NCI-H128 (cell line): Measurements from ENCODE around the gene ZNF492.
"Not testable (repeated sequence)": the region's sequence is repeated elsewhere in the genome, so short reads cannot be mapped to it uniquely, and the experiment has no call there.

Experiments used
- DNase-seq: peaks from one replicate; lab custom pipeline; 2025; ENCODE audit not compliant: unreplicated experiment; lab: John Stamatoyannopoulos, UW

Gene ZNF492

GRCh38 chr19:22633706-22634449 lies at the start of gene ZNF492:
ZNF492 (plus strand) TSS chr19:22634324; CDS start chr19:22653400, 19,076 bp downstream.
- DNase-seq = not testable (repeated sequence)

- no peak for DNase-seq
These were observed 38.7 kb upstream of the ZNF492 start for GRCh38 chr19:22595422-22595821.

GRCh38 chr19:22595918-22596341 lies 38.2 kb upstream of the ZNF492 start:
- DNase-seq = no peak

- DNase-seq = no peak
These were observed 33.2 kb upstream of the ZNF492 start for GRCh38 chr19:22600690-22601648.

- DNase-seq = no peak
These were observed 32.1 kb upstream of the ZNF492 start for GRCh38 chr19:22601906-22602630.

- no peak for DNase-seq
These were observed 31.4 kb upstream of the ZNF492 start for GRCh38 chr19:22602631-22603272.

GRCh38 chr19:22603518-22604440 lies 30.3 kb upstream of the ZNF492 start:
- no peak for DNase-seq

- DNase-seq = no peak
These were observed 29.4 kb upstream of the ZNF492 start for GRCh38 chr19:22604571-22605274.

GRCh38 chr19:22605275-22606211 lies 28.6 kb upstream of the ZNF492 start:
- DNase-seq = no peak

GRCh38 chr19:22606212-22606553 lies 27.9 kb upstream of the ZNF492 start:
- DNase-seq = no peak

- no peak for DNase-seq
These were observed 27.0 kb upstream of the ZNF492 start for GRCh38 chr19:22606954-22607652.

- no peak for DNase-seq
These were observed 26.3 kb upstream of the ZNF492 start for GRCh38 chr19:22607653-22608430.

- DNase-seq = no peak
These were observed 25.7 kb upstream of the ZNF492 start for GRCh38 chr19:22608441-22608840.

- no peak for DNase-seq
These were observed 24.5 kb upstream of the ZNF492 start for GRCh38 chr19:22609630-22610029.

GRCh38 chr19:22610121-22610520 lies 24.0 kb upstream of the ZNF492 start:
- no peak for DNase-seq

GRCh38 chr19:22612316-22612715 lies 21.8 kb upstream of the ZNF492 start:
- DNase-seq = no peak

GRCh38 chr19:22616659-22617058 lies 17.5 kb upstream of the ZNF492 start:
- DNase-seq = no peak
